Sigmoid colon (tissue), 4 donors: Measurements from ENCODE around the gene C10orf62.

ENCODE experiments used
- EP300 ChIP-seq, 4 donors: sonication (generic); formaldehyde crosslinking; IDR thresholded peaks; one replicate each; pipeline ENCODE4 v1.6.1; 2017; ENCODE audit warnings: antibody characterized with exemption in 4 of 4
- POLR2AphosphoS5 ChIP-seq, 4 donors: sonication (generic); formaldehyde crosslinking; IDR thresholded peaks; one replicate each; pipeline ENCODE4 v1.6.1; 2017; ENCODE audit warnings: antibody characterized with exemption in 4 of 4
- TF ChIP-seq, protein P1 (sequence below), 4 experiments: fragments of 450-650 bp in 3 of 4; fragments of 200-600 bp in 1 of 4; IDR thresholded peaks; one replicate each; pipeline ENCODE4 v1.5.1; 2016 to 2019; ENCODE audit warnings: antibody characterized with exemption in 4 of 4, mild to moderate bottlenecking in 3 of 4, moderate library complexity in 2 of 4

DNA sequence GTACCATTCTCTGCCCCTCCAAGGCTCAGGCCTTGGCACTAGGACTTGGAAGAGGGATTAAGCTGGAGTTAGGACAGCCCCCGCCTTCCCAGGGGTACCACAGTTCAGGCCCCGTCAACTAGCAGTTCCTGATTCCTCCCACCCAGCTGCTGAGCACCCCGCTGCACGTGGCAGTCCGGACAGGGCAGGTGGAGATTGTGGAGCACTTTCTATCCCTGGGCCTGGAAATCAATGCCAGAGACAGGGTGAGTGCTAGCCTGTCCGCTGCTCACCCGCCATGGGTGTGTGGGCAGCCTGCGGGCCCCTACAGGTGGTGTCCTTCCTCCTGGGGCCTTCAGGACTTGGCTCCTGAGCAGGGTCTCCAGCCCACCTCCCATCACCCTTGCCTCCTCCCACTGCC is 7.4 kb upstream of the C10orf62 start:
- no peak for TF ChIP-seq EP300 (IDR thresholded peaks at IDR 0.05)
- TF ChIP-seq, protein P1, sequence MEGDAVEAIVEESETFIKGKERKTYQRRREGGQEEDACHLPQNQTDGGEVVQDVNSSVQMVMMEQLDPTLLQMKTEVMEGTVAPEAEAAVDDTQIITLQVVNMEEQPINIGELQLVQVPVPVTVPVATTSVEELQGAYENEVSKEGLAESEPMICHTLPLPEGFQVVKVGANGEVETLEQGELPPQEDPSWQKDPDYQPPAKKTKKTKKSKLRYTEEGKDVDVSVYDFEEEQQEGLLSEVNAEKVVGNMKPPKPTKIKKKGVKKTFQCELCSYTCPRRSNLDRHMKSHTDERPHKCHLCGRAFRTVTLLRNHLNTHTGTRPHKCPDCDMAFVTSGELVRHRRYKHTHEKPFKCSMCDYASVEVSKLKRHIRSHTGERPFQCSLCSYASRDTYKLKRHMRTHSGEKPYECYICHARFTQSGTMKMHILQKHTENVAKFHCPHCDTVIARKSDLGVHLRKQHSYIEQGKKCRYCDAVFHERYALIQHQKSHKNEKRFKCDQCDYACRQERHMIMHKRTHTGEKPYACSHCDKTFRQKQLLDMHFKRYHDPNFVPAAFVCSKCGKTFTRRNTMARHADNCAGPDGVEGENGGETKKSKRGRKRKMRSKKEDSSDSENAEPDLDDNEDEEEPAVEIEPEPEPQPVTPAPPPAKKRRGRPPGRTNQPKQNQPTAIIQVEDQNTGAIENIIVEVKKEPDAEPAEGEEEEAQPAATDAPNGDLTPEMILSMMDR (IDR thresholded peaks at IDR 0.05) = no peak
- no peak for TF ChIP-seq POLR2AphosphoS5 (IDR thresholded peaks at IDR 0.05)
